Activated gamma-delta T cell treated with Interleukin-2 at 50 U/mL for 16 hours (primary cell): ENCODE data around the gene NCOA3.

ENCODE experiments used
- DNase-seq: peaks from one replicate; pipeline ENCODE4 v3.0.0-alpha.2; 2020

The NCOA3 gene

GRCh38 chr20:47642624-47643023, 140.9 kb downstream of the NCOA3 start:
- no peak for DNase-seq

GRCh38 chr20:47645632-47646031, 143.9 kb downstream of the NCOA3 start:
- DNase-seq: no peak

- no peak for DNase-seq
Observed at GRCh38 chr20:47647994-47648393, 146.3 kb downstream of the NCOA3 start.

DNA sequence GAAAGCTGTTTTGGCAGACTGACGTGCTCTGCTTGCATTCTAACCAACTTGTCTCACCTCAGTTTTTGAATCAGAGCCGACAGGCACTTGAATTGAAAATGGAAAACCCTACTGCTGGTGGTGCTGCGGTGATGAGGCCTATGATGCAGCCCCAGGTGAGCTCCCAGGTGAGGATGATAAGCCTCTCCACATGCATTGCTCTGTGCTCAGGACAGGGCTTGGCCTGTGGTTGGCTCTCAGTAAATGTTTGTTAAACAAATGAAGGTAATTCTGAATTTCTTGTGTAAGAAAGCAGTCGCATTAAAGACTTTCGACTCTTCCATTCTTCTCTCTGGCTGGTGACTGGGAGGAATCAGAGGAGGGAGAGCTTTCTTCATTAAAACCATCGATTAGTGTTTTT, 147.3 kb downstream of the NCOA3 start:
- DNase-seq: no peak

DNA sequence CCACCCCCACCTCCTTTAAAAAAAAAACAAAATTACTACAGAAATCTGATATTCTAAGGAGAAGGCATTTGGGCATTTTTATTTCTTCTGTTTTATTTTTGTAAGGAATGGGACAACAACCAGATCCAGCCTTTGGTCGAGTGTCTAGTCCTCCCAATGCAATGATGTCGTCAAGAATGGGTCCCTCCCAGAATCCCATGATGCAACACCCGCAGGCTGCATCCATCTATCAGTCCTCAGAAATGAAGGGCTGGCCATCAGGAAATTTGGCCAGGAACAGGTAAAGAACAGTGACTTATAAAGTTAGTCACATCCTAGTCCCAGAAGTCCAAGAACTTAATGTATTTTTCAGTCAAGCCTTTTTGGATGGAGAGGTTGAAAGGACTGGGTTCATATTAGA, 150.6 kb downstream of the NCOA3 start:
- DNase-seq: no peak

DNA sequence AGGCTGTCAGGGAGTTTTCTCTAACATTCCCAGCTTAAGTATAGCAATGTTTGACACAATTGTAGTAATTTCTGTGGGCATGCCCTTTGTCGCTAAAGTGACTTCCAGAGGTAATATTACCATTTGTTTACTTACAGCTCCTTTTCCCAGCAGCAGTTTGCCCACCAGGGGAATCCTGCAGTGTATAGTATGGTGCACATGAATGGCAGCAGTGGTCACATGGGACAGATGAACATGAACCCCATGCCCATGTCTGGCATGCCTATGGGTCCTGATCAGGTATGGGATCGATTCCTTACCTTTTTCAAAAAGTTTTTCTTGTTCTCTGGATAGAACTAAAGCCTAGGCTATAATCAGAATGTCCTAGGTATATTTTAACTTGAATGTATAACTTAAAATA, 151.1 kb downstream of the NCOA3 start:
- no peak for DNase-seq

DNA sequence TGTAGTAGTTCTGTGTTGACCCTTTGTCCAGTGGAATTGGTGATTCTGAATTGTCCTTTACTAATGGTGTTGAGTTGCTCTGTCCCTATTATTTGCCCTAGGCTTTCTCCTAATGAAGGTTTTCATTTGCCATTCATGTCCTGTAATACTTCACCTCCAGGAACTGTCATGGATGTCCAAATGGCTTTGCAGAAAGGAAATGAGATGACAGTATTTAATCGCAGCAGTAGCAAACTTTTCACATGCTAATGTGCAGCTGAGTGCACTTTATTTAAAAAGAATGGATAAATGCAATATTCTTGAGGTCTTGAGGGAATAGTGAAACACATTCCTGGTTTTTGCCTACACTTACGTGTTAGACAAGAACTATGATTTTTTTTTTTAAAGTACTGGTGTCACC, 152.2 kb downstream of the NCOA3 start:
- no peak for DNase-seq

DNA sequence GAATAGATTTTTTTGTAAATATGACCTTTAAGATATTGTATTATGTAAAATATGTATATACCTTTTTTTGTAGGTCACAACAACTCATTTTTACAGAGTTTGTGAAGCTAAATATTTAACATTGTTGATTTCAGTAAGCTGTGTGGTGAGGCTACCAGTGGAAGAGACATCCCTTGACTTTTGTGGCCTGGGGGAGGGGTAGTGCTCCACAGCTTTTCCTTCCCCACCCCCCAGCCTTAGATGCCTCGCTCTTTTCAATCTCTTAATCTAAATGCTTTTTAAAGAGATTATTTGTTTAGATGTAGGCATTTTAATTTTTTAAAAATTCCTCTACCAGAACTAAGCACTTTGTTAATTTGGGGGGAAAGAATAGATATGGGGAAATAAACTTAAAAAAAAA, 152.7 kb downstream of the NCOA3 start:
- no peak for DNase-seq

- DNase-seq: no peak
Observed at GRCh38 chr20:47655635-47656034, 153.9 kb downstream of the NCOA3 start.

GRCh38 chr20:47656318-47656717, 154.6 kb downstream of the NCOA3 start:
- DNase-seq: no peak

DNA sequence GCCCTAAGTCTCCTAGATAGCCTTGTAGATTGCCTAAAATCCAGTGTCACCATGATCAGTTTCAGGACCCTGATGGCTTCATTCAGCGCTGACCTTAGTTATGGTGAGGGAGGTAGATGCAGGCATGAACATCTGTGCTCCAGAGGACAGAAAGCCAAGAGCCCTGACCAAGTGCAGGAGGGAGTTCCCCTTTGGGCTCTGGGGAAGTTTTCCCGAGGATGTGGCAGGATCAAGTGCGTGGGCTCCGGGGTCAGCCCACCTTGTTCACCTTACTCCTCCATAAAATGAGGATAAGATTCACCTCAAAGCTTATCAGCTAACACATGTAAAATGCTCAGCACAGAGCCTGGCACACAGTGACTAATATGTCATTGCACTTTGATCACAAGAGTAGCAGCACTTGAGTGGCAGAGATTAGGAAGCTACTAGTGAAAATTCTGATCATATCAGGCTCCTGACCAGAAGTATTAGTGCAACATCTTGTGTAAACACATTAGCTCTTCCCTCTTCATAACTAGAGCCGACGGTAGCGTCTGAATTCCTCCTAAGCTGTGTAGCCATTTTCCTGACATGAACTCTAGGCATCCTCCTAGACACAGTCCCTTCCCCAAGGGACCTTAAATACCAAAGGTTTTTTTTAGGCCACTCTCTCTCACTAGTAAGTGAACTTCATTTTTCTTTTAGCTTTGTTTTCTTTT, 158.4 kb downstream of the NCOA3 start:
- DNase-seq: no peak

DNA sequence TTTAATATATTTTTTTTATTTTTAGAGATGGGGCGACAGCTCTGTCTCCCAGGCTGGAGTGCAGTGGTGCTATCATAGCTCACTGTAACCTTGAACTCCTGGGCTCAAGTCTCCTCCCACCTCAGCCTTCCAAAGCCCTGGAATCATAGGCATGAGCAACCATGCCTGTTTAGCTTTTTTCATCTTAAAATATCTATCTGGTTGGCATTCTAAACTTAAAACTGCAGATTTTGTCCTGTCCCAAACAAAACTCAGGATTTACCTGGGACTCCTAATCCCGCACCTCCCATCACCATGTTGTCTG, 158.9 kb downstream of the NCOA3 start:
- DNase-seq: no peak

- DNase-seq: no peak
Observed at GRCh38 chr20:47660983-47661700, 159.5 kb downstream of the NCOA3 start.

- no peak for DNase-seq
Observed at GRCh38 chr20:47661714-47662113, 160.0 kb downstream of the NCOA3 start.

DNA sequence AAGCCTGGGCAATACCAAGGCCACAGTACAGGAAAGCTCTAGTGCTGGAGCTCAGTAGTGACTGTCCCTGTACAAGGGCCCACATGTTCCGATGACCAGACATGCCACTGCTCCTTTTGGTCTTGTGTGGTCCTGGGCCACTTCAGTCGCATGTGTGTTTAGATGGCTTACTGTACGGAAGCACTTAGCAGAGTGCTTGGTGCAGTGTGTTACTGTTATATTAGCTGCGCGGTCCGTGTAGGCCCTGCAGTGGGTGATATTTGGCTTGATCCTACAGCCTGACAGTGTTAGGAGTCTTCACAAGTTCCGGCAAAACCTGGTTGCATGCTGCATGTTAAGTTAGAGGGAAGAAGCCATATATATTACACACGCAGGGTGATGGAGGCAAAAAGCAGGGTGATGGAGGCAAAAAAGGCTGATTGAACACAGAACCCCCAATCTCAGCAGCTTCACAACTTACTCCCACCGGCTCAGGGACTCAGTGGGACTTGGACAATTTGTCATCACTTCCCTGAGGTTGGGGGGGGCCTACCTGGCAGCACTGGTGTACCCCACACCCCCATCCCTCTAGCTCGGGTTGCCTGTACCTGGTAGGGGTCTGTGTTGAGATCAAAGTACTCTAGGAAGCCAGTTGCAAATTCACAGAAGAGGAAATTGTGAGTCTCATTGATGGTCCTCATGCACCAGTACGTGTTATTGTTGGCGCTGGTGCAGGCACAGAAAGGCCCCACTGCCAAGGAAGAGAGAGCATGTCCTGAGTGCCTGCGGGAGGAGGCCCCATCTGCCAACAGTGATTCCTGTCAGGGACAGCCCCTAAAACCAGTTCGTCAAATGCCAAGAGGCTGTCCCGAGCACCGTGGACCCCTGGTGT, 161.0 kb downstream of the NCOA3 start:
- no peak for DNase-seq

GRCh38 chr20:47663354-47664067, 161.8 kb downstream of the NCOA3 start:
- DNase-seq: peak; percentile 67

DNA sequence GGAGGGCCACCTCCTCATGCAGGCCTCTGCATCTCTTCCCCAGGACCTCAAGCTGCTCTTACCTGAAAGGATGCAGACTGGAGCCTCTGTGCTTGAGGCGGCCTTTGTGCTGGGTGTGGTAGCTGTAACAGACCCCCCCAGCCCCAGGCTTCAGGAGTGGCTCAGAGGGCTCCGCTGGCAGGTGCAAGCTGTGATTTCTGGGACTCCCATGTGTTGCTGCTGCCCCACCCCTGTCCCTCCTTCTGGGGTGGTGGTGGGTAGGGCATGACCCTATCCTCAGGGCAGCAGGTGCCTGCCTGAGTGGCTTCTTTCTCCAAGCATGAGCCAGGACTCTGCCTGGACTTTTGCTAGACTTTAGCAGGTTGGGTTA, 162.4 kb downstream of the NCOA3 start:
- no peak for DNase-seq

GRCh38 chr20:47664744-47665143, 163.1 kb downstream of the NCOA3 start:
- DNase-seq: no peak

GRCh38 chr20:47665221-47665991, 163.7 kb downstream of the NCOA3 start:
- DNase-seq: no peak

GRCh38 chr20:47666304-47666703, 164.6 kb downstream of the NCOA3 start:
- DNase-seq: no peak

DNA sequence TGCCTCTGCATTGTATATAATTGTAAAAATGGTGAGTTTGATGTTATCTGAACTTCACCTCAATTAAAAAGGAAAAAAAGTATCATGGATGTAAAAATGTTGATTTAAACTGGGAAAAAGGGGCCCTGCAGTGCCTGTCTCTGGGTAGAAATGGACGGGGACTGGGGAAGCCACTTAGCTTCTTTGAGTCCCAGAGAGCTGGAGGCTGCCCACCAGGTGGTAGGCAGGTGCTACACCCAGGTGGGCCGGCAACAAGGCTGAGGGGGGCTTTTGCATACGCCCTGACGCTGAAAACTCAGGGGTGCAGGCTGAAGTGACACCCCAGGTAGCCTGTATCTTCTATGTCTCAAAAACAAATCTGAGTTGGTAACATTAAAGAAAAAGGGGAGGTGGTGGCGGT, 165.4 kb downstream of the NCOA3 start:
- DNase-seq: no peak

DNA sequence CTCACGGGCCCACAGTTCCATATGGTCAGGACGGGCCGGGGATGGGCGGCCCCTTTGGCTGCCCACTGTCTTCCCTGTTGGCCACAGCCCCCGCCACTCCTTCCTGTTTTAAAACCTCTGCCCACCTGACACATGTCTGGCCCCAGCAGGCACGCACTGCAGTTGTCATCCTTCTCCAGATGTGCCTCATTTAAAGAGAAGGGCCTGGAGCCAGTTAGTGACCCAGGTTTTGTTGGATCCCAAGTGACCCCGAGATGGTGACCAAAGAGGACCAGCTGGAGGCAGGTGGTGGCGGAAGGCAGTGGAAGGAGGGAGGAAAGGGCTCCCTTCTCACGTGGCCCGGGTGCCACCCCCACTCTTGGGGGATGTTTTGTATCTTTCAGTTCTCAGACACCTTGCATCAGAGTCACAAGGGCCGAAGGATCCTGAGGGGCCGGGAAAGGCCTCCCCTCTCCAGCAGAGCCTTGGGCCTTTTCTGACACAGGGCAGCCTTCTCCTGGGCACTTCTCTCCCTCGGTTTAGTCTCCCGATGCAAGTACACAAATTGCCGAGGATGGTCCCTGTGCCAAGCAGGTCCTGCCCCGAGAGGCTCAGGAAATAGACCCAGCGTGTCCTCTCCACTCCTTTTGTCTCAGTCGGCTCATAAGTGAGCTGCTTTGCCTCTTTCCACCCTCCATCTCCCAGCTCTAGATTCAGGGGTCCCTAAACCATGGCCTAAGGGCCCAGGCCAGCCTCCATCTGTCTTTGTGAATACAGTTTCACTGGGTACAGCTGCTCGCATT, 166.0 kb downstream of the NCOA3 start:
- no peak for DNase-seq
